CD4-positive, alpha-beta T cell treated with Interleukin-1 beta for 1 hour (primary cell): ENCODE data around the gene JPH4.
"Not testable (repeated sequence)": the region's sequence is repeated elsewhere in the genome, so short reads cannot be mapped to it uniquely, and the experiment has no call there.

ENCODE experiments used
- DNase-seq, 2 donors: peaks; one replicate each; pipeline ENCODE4 v3.0.0-alpha.2; 2020 to 2022

The JPH4 gene

GRCh38 chr14:23544511-23545447 is 33.8 kb downstream of the JPH4 start:
- no peak for DNase-seq

GRCh38 chr14:23543403-23543802 is 35.2 kb downstream of the JPH4 start:
- DNase-seq: no peak

- no peak for DNase-seq
Measured at GRCh38 chr14:23542261-23542660, 36.3 kb downstream of the JPH4 start.

DNA sequence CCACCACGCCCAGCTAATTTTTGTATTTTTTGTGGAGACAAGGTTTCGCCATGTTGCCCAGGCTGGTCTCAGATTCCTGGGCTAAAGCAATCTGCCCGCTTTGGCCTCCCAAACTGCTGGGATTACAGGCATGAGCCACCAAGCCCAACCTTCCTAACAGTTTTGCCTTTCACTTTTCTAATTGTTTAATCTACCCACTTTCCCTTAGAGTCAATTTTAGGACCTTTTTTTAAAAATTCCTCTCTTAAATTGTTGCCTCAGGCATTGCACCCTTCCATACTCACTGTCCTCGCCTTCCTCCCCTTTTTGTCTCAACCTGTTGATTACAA is 38.5 kb downstream of the JPH4 start:
- no peak for DNase-seq

DNA sequence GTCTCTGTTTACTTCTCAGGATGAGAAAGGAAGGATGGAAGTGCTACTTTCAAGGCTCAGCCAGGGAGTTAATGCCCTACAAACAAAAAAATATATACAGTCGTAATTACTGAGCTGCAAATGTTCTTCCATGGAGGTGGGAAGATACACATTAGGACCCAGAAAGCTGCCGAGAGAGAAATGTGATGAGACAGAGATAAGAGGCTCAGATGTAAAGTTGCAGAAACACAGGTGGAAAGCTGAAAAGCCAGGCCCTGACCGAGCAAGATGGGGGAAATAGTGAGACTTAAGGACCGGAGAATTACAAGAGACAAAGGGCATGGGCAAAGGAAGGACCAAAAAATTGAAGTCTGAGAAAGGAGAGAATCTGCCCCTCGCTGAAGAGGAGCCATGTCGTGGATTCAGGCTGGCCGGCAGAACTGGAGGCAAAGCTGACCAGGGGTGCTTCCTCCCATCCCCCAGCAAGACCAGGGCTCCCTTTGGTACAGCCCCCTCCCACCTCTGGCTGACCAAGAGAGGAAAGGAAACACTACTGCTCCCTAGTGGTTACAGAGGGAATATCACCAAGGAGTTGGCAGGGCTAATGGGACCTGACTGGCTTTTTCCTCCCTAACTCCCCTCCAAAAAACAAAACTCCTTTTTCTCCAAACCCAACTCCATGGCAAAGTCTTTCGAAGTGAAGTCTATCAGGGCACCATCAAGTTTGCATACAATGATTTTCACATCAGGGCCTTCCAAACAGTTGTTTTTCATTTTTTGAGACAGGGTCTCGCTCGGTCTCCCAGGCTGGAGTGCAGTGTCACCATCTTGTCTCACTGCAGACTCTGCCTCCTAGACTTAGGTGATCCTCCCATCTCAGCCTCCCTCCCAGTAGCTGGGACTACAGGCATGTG is 39.1 kb downstream of the JPH4 start:
- peak; percentile 15 to 57 for DNase-seq

DNA sequence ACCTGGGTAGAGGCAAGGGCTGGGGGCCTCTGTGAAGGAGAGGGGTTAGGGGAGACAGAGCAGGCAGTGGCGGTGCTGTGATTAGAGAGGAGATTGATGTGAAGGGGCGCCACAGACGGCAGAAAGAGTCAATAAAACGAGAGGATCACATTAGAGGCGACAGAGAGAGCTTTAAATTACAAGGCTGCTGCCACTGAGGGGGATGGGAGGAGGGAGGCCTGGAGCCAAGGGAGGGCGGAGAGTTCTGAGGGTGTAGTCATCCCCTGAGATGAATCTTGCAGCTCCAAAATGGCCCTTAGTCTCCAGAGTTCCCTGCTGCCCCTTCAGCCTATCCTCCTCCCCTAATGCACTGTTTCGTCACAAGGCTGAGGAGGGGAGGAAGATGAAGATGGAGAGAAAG is 39.8 kb downstream of the JPH4 start:
- DNase-seq: no peak

- no peak for DNase-seq
Measured at GRCh38 chr14:23538050-23538718, 40.4 kb downstream of the JPH4 start.

GRCh38 chr14:23537351-23538049 is 41.1 kb downstream of the JPH4 start:
- no peak for DNase-seq

DNA sequence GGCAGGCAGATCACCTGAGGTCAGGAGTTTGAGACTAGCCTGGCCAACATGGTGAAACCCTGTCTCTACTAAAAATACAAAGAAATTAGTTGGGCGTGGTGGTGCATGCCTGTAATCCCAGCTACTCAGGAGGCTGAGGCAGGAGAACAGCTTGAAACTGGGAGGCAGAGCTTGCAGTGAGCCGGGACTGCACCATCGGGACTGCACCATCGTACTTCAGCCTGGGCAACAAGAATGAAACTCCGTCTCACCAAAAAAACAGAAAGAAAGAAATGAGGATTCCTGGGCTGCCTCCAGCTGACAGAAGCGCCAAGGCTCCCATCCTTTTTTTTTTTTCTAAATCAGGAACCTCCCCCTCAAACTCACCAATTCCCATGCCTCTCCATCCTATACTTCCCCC is 41.7 kb downstream of the JPH4 start:
- DNase-seq: not testable (repeated sequence)

DNA sequence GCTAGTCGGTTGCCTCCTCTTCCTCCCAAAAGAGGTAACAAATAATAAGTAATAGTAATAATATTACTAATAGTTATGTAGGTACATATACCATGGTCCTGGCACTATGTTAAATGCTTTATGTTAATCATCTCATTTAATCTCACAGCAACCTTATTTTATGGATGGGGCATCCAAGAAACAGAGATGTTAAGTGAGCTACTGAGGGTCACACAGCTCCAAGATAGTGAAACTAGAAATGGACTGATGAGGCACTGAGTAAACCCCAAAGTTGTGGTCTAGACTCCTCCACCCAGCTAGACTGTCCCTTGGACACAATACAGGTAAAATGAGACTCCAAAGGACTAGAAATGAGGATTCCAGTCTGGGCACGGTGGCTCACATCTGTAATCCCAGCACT is 42.1 kb downstream of the JPH4 start:
- no peak for DNase-seq

GRCh38 chr14:23535943-23536342 is 42.6 kb downstream of the JPH4 start:
- no peak for DNase-seq

DNA sequence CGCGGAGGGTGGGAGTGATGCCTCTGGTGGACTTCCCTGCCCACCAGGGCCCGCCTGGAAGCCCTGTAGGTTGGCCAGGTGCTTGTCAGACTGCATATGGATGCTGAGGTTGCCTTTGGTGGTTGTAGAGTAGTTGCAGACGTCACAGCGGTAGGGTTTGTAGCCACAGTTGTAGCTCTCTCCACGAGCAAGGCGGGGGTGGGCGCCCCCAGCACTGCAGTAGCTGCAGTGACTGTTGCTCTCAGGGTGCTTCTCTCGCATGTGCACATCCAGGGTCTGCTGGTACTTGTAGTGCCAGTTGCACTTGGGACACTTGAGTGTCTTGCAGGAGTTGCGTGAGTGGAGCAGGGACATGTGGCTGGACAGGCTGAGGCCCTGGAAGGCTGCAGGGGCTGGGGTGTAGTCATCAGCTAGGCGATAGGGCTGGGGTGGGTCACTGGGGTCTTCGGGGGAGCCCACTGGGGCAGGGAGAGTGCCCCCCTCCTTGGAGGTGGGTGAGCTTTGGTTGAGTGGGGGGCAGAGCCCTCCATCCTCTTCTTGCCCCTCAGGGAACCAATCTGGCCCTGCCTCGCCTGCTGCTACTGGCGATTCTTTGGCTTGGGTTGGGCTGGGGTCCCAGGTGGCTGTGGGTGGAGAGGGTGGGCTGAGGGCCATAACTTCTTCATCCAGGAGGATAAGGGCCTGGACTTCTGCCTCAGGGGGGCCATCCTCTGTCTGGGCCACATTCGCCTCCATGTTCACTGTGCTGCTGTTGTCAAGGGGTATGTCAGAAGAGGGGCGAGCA is 44.7 kb downstream of the JPH4 start:
- no peak for DNase-seq

DNA sequence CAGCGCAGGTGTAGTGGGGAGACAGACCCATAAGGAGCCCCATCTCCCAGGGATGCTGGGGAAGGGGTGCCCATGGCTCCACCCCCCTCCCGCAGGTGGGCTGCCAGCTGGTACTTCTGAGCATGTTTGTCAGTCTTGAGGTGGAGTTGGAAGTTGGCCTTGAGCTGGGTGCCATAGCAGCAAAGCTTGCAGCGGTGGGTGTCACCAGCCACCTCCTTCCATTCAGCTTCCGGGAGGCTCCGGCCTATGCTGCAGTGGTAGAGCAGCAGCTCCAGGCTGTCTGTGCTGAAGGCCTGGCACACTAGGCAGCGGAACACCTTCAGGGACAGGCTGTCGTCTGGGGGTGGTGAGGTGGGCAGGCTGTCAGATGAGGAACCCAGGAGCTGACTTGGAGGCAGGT is 45.9 kb downstream of the JPH4 start:
- DNase-seq: no peak

DNA sequence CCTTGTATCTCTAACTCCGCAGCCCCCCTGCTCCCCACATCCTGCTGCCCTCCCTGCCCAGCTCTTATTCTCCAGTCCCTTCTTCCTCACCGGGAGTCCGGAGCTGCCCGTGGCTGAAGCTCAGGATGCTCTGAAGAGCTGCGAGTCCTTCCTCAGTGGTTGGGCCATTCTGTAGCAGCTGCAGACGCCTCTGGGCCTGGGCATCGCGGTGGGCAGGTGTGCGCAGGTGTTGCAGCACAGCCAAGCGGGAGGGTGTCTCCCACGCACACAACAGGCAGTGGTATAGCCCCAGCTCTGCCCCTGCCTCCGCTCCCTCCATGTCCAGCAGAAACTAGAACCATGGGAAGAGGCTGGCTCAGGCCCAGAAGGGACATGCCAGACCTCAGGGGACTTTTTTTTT is 47.2 kb downstream of the JPH4 start:
- no peak for DNase-seq

- DNase-seq: no peak
Measured at GRCh38 chr14:23530375-23531055, 48.1 kb downstream of the JPH4 start.

DNA sequence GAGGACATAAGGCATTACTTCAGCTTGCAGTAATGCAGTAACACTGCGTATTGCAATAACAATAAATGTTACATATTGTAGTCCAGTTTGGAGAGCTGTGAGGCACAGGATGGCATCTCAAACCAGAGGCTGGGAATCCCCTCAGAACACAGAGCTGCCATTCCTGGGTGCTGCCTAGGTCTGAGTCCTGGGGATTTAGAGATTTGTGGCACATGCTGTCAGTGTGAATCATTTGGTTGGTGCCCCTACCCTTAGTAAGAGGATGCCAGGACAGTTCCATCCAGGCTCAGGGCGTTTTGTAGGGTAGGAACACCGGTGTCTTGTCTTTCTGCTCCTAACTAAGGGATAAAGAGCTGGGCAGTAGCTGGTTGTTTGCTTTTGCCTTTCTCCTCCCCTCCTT is 49.6 kb downstream of the JPH4 start:
- no peak for DNase-seq

DNA sequence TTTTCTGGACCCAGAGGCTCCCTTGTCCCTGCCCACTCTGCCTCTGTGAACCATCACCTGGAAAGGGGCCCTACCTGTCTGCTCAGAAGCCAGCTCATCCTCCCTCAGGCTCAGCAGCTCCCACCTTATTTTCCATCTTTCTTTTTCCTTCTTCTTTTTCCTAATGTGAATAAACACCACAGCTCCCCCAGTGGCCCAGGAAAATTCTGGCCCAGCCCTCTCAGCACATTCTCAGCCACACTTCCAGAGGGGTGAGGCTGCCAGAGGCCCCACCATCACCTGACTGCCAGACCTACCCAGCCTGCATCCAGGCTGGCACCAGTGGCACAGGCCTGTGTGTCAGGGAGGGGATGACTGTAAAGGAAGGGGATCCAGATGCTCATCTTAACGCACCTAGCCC is 50.0 kb downstream of the JPH4 start:
- DNase-seq: no peak

GRCh38 chr14:23525611-23526010 is 53.0 kb downstream of the JPH4 start:
- DNase-seq: no peak

DNA sequence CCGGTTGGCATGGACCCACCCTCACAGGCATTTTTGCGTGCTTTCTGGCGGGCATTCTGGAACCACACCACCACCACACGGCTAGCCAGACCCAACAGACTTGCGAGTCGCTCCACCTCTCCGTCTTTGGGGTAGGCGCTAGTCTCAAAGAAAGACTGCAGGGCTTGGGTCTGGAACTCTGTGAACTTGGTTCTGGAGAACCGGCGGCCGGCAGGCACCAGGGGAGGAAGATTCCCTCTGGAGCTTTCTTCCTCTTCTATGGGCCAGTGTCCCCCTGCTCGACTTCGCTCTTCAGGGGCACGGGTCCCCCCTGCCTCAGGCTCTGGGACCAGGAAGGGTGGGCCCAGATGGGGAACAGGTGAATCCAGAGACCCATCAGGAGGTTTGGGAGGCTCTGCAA is 53.6 kb downstream of the JPH4 start:
- no peak for DNase-seq

DNA sequence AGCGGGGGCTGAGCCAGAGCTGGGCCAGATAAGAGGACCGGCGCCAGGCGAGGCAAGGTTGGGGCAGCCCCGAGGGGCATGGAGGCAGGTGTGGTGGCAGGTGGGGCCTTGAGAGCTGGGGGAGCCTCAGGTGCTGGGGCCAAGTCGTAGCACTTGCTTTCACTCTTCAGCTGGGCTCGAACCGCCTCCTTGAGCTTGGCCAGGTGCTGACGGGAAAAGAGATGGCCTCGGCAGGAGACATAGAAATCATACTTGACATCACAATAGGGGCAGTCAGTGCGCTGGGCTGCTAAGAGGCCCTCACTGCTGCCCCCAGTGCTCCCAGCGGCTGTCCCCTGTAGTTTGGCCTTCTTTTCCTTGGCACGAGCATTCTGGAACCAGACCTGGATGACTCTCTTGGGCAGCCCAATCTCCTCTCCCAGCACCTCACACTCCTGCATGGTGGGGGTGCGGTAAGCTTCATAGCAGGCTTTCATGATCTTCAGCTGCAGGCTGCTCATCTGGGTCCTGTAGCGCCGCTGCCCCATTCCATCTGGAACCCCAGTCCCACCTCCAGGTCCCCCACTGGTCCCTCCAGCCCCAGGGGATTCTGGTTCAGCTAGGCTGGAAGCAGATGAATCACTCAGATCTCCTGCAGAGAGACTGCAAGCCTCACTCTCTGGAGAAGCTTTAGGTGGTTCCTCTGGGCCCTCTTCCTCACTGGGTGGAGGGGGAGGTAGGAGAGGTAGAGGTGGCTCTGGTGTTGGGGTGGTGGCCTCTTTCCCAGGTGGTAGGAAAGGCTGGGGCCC is 55.2 kb downstream of the JPH4 start:
- no peak for DNase-seq
